SK-N-MC (cell line): ENCODE measurements around the gene ZNF710.

ENCODE experiments used
- EZH2 ChIP-seq: fragments of 200-600 bp; sonication (generic); IDR thresholded peaks from one replicate; pipeline ENCODE4 v1.6.1; 2017; ENCODE audit warnings: antibody characterized with exemption
- POLR2AphosphoS5 ChIP-seq: IDR thresholded peaks from 2 replicates; pipeline ENCODE4 v1.6.1; 2012; ENCODE audit warnings: mild to moderate bottlenecking, low read depth, low read length, borderline replicate concordance

DNA sequence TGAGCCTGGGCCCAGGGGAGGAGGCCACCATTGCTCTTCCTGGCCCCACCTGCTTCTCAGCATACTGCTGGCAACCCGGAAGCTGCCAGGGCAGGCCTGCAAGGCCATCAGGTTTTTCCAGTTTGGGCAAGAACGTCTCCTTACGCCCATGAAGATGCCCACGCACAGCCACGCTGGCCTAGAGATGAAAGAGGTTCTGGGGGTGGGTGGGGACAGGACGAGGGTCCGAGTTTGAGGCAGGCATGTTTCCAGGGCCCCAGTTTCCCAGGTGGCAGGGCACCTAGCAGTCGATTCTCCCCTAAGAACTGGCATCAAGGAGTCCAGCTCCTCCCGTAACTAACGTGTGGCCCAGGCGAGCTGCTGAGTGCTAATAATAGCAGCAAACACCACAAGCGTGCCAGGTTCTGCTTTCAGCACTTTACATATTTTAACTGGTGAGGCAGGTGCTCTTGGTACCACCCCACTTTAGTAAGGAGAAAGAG, 45.8 kb downstream of the ZNF710 start:
- TF ChIP-seq POLR2AphosphoS5 (no peak), EZH2 (no peak)
